ENCODE data around the gene SGTB. TPM values are rescaled to one million over a fixed set of nuclear protein-coding genes. Genes with fewer than 3 reads are reported as not detected.
"Not testable (repeated sequence)": the region's sequence is repeated elsewhere in the genome, so short reads cannot be mapped to it uniquely, and the experiment has no call there.

The SGTB gene
- total RNA-seq, 1 experiment from 2014 or later, result 13.5 TPM

DNA sequence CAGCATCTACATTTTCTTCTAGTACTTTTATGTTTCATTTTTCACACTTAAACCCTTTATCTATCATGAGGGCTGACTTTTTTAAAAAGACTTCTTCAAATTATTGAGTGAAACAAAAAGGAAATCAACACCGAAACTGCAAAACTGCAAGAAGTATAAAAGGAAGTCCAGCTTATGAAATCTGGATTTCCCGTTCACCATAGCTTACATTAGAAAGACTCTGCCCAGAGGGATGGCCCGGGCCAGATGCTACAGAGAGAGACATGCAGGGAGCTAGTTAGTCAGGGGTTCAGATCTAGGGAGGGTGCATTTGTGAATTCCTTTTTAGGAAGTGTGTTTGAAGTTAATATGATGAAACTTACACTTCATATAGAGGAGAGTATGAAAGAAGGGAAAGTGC, 10.1 kb upstream of the SGTB start:
- DNase-seq (ENCODE audit: low spot score); H3K4me3 Mint-ChIP-seq; H3K36me3 Mint-ChIP-seq; CTCF ChIA-PET; H3K27me3 Mint-ChIP-seq (ENCODE audit: low read depth); H3K9me3 Mint-ChIP-seq; H3K27ac Mint-ChIP-seq; ATAC-seq: not testable (repeated sequence)
- H3K4me1 Mint-ChIP-seq, result peaks cover 25% of the 10 kb centered on the region
- POLR2A ChIA-PET, result interaction anchor here (0.6 kb wide), 1 partner anchor 14 kb away, joined by 4 read pairs; no protein-coding TSS in a partner anchor

DNA sequence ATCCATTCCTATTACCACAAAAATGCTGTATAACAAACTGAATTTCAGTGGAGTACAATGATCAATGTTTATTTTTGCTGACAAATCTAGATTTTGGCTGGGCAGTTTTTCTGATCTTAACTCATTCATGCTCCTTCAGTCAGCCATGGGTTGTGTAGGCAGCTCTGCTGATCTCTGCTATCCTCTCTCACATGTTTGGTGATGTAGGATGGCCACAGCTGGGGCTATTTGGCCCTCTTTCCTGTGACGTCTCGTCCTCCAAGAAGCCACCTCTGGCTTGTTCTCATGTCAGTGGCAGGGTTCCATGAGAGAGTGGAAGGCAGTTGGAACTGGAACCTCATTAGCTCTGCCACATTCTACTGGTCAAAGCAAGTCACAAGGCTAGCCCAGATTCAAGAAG, 9.0 kb upstream of the SGTB start:
- TF ChIP-seq KAT7 (CRISPR knock-in tag; IDR thresholded peaks at IDR 0.05; ENCODE audit: borderline replicate concordance), result no peak
- no peak for TF ChIP-seq OVOL2 (CRISPR knock-in tag; IDR thresholded peaks at IDR 0.05; ENCODE audit: borderline replicate concordance)
- TF ChIP-seq GABPB1 (CRISPR knock-in tag; IDR thresholded peaks at IDR 0.05), result no peak
- TF ChIP-seq, protein P1, sequence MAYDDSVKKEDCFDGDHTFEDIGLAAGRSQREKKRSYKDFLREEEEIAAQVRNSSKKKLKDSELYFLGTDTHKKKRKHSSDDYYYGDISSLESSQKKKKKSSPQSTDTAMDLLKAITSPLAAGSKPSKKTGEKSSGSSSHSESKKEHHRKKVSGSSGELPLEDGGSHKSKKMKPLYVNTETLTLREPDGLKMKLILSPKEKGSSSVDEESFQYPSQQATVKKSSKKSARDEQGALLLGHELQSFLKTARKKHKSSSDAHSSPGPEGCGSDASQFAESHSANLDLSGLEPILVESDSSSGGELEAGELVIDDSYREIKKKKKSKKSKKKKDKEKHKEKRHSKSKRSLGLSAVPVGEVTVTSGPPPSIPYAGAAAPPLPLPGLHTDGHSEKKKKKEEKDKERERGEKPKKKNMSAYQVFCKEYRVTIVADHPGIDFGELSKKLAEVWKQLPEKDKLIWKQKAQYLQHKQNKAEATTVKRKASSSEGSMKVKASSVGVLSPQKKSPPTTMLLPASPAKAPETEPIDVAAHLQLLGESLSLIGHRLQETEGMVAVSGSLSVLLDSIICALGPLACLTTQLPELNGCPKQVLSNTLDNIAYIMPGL (CRISPR knock-in tag; IDR thresholded peaks at IDR 0.05), result no peak
- TF ChIP-seq, protein P2, sequence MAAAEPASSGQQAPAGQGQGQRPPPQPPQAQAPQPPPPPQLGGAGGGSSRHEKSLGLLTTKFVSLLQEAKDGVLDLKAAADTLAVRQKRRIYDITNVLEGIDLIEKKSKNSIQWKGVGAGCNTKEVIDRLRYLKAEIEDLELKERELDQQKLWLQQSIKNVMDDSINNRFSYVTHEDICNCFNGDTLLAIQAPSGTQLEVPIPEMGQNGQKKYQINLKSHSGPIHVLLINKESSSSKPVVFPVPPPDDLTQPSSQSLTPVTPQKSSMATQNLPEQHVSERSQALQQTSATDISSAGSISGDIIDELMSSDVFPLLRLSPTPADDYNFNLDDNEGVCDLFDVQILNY (CRISPR knock-in tag; IDR thresholded peaks at IDR 0.05), result no peak
- no peak for TF ChIP-seq NR3C1 (CRISPR knock-in tag; conservative IDR thresholded peaks at IDR 0.05; ENCODE audit: low read depth)
- TF ChIP-seq, protein P3, sequence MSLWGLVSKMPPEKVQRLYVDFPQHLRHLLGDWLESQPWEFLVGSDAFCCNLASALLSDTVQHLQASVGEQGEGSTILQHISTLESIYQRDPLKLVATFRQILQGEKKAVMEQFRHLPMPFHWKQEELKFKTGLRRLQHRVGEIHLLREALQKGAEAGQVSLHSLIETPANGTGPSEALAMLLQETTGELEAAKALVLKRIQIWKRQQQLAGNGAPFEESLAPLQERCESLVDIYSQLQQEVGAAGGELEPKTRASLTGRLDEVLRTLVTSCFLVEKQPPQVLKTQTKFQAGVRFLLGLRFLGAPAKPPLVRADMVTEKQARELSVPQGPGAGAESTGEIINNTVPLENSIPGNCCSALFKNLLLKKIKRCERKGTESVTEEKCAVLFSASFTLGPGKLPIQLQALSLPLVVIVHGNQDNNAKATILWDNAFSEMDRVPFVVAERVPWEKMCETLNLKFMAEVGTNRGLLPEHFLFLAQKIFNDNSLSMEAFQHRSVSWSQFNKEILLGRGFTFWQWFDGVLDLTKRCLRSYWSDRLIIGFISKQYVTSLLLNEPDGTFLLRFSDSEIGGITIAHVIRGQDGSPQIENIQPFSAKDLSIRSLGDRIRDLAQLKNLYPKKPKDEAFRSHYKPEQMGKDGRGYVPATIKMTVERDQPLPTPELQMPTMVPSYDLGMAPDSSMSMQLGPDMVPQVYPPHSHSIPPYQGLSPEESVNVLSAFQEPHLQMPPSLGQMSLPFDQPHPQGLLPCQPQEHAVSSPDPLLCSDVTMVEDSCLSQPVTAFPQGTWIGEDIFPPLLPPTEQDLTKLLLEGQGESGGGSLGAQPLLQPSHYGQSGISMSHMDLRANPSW (CRISPR knock-in tag; conservative IDR thresholded peaks at IDR 0.05; ENCODE audit: low read depth), result no peak
- no peak for TF ChIP-seq FOXP1 (CRISPR knock-in tag; IDR thresholded peaks at IDR 0.05; ENCODE audit: borderline replicate concordance)
- no peak overlapping the region for H3K4me3 Mint-ChIP-seq
- peaks cover 29% of the 10 kb centered on the region for H3K4me1 Mint-ChIP-seq
- H3K27me3 Mint-ChIP-seq (ENCODE audit: low read depth), result no peaks in the 10 kb centered on the region
- ATAC-seq (no peak), DNase-seq (ENCODE audit: low spot score) (no peak)
- peak overlapping the region; percentile 86 for H3K27ac Mint-ChIP-seq
- ChIA-PET CTCF (no interaction called here), POLR2A (no interaction called here)
- no peaks in the 10 kb centered on the region for H3K36me3 Mint-ChIP-seq
- no peaks in the 10 kb centered on the region for H3K9me3 Mint-ChIP-seq

DNA sequence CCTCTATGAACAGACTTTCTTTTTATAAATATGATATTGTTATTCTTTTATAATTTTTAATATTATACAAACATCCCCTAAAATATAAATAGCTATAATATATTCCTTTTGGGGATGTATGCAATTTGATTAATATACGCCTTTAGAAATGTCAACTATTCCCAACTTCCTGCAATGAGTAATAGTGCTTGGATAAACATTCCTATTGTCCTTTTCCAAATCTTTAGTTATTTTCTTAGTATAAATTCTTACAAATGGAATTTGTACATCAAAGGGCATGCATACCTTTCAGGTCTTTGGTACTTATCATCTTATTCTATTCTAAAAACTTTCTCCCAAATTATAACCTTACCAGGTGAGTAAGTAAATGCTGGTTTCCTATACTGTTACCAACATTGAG, 6.3 kb upstream of the SGTB start:
- H3K27me3 Mint-ChIP-seq (ENCODE audit: low read depth), result no peaks in the 10 kb centered on the region
- DNase-seq (ENCODE audit: low spot score) (no peak), ATAC-seq (no peak)
- no peak for TF ChIP-seq RORB (CRISPR knock-in tag; IDR thresholded peaks at IDR 0.05)
- no peak for TF ChIP-seq ZNF423 (CRISPR knock-in tag; IDR thresholded peaks at IDR 0.05)
- no peak for TF ChIP-seq KAT7 (CRISPR knock-in tag; IDR thresholded peaks at IDR 0.05; ENCODE audit: borderline replicate concordance)
- no peak for TF ChIP-seq ELF4 (CRISPR knock-in tag; IDR thresholded peaks at IDR 0.05; ENCODE audit: low read depth)
- TF ChIP-seq ETV6 (CRISPR knock-in tag; IDR thresholded peaks at IDR 0.05), result no peak
- TF ChIP-seq, protein P4, sequence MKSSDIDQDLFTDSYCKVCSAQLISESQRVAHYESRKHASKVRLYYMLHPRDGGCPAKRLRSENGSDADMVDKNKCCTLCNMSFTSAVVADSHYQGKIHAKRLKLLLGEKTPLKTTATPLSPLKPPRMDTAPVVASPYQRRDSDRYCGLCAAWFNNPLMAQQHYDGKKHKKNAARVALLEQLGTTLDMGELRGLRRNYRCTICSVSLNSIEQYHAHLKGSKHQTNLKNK (CRISPR knock-in tag; IDR thresholded peaks at IDR 0.05), result no peak
- TF ChIP-seq CREB1 (CRISPR knock-in tag; IDR thresholded peaks at IDR 0.05), result no peak
- TF ChIP-seq GABPB1 (CRISPR knock-in tag; IDR thresholded peaks at IDR 0.05), result no peak
- TF ChIP-seq, protein P5, sequence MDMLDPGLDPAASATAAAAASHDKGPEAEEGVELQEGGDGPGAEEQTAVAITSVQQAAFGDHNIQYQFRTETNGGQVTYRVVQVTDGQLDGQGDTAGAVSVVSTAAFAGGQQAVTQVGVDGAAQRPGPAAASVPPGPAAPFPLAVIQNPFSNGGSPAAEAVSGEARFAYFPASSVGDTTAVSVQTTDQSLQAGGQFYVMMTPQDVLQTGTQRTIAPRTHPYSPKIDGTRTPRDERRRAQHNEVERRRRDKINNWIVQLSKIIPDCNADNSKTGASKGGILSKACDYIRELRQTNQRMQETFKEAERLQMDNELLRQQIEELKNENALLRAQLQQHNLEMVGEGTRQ (CRISPR knock-in tag; IDR thresholded peaks at IDR 0.05), result no peak
- TF ChIP-seq ZNF232 (CRISPR knock-in tag; IDR thresholded peaks at IDR 0.05), result no peak
- no peak for TF ChIP-seq OVOL2 (CRISPR knock-in tag; IDR thresholded peaks at IDR 0.05; ENCODE audit: borderline replicate concordance)
- no peak for TF ChIP-seq JUN (CRISPR knock-in tag; IDR thresholded peaks at IDR 0.05)
- TF ChIP-seq NFE2L1 (CRISPR knock-in tag; IDR thresholded peaks at IDR 0.05), result no peak
- TF ChIP-seq, protein P6, sequence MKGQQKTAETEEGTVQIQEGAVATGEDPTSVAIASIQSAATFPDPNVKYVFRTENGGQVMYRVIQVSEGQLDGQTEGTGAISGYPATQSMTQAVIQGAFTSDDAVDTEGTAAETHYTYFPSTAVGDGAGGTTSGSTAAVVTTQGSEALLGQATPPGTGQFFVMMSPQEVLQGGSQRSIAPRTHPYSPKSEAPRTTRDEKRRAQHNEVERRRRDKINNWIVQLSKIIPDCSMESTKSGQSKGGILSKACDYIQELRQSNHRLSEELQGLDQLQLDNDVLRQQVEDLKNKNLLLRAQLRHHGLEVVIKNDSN (CRISPR knock-in tag; IDR thresholded peaks at IDR 0.05), result no peak
- TF ChIP-seq TP53 (CRISPR knock-in tag; IDR thresholded peaks at IDR 0.05), result no peak
- TF ChIP-seq ESRRA (CRISPR knock-in tag; IDR thresholded peaks at IDR 0.05; ENCODE audit: borderline replicate concordance), result no peak
- TF ChIP-seq, protein P3 (CRISPR knock-in tag; conservative IDR thresholded peaks at IDR 0.05; ENCODE audit: low read depth), result no peak
- no peak for TF ChIP-seq TEAD1 (CRISPR knock-in tag; IDR thresholded peaks at IDR 0.05)
- TF ChIP-seq IRF2 (CRISPR knock-in tag; IDR thresholded peaks at IDR 0.05; ENCODE audit: borderline replicate concordance, low read depth), result no peak
- H3K4me1 Mint-ChIP-seq, result peaks cover 32% of the 10 kb centered on the region
- no peak overlapping the region for H3K4me3 Mint-ChIP-seq
- ChIA-PET POLR2A (no interaction called here), CTCF (no interaction called here)
- peaks cover 4% of the 10 kb centered on the region; the same call in 1 of the 2 replicates for H3K36me3 Mint-ChIP-seq
- H3K27ac Mint-ChIP-seq, result no peak overlapping the region
- no peaks in the 10 kb centered on the region for H3K9me3 Mint-ChIP-seq

All from WTC11 (cell line).